Measurements from ENCODE around the gene NRG2.

- TF ChIP-seq CTCF (IDR thresholded peaks at IDR 0.05; ENCODE audit: extremely low read depth in 1 of 2, insufficient read depth in 1 of 2, low read depth in 1 of 2, low read length in 2 of 2) (no peak), POLR2A (IDR thresholded peaks at IDR 0.05; ENCODE audit: low read depth, low read length) (no peak), JUN (IDR thresholded peaks at IDR 0.05; ENCODE audit: borderline replicate concordance, insufficient read depth, insufficient read length, low read depth) (no peak), MAX (IDR thresholded peaks at IDR 0.05; ENCODE audit: insufficient read depth, insufficient read length) (no peak), EZH2 (IDR thresholded peaks at IDR 0.05; ENCODE audit: borderline replicate concordance, low read depth, low read length, severe bottlenecking) (no peak), POLR2AphosphoS5 (IDR thresholded peaks at IDR 0.05; ENCODE audit: insufficient read depth, low read depth, low read length) (no peak), GATA2 (IDR thresholded peaks at IDR 0.05; ENCODE audit: insufficient read depth, insufficient read length, low read depth, low read length) (no peak)
Measured at GRCh38 chr5:139982157-139982974, 60.7 kb downstream of the NRG2 start.

Measured in endothelial cell of umbilical vein (primary cell).